ENCODE measurements around the gene TBC1D8. TPM values are rescaled to one million over a fixed set of nuclear protein-coding genes. Genes with fewer than 3 reads are reported as not detected.
A peak's percentile ranks its signal among the peaks of the same experiment; 100 is the strongest.

The TBC1D8 gene
- total and polyA plus RNA-seq, 2 of the 8 experiments (the other 6 are each of a cell fraction or from before 2014, with no cell fraction given): 20.8 to 21.8 TPM

- Histone ChIP-seq H4K91ac (replicated peaks; ENCODE audit: insufficient read length, low read length) (peak overlapping the region; percentile 52), H3K4me3 (ENCODE audit: extremely low read depth in 1 of 4, insufficient read depth in 2 of 4, low read depth in 3 of 4, low read length in 4 of 4) (no peak overlapping the region), H2AFZ (ENCODE audit: low read length) (no peak overlapping the region), H4K5ac (ENCODE audit: insufficient read length, low read depth, low read length) (no peak overlapping the region), H3K4me2 (ENCODE audit: insufficient read depth in 1 of 2, low read depth in 2 of 2, low read length in 2 of 2) (no peak overlapping the region), H3K18ac (ENCODE audit: extremely low read depth, low read length) (no peak overlapping the region), H3K9me3 (ENCODE audit: insufficient read depth in 2 of 2, low read depth in 1 of 2, low read length in 1 of 2) (no peaks in the 10 kb centered on the region), H3K27me3 (replicated peaks in 1 of 4; ENCODE audit: control insufficient read depth in 3 of 4, extremely low read depth in 1 of 4, insufficient read depth in 3 of 4, low read length in 3 of 4) (no peaks in the 10 kb centered on the region), H3K23ac (ENCODE audit: insufficient read length) (no peak overlapping the region), H3K14ac (ENCODE audit: insufficient read length) (no peak overlapping the region), H2BK20ac (ENCODE audit: low read length) (peak overlapping the region; percentile 34; the same call in 1 of the 2 replicates), H2BK5ac (ENCODE audit: low read depth, low read length) (no peak overlapping the region), H3K23me2 (ENCODE audit: low read depth, low read length) (no peaks in the 10 kb centered on the region), H3K4me1 (replicated peaks in 1 of 4; ENCODE audit: control insufficient read depth in 3 of 4, insufficient read depth in 4 of 4, low read length in 3 of 4) (peaks cover 4 to 10% (median 7%) of the 10 kb centered on the region in 4 experiments; a peak in 6 of 7 replicates), H2BK15ac (ENCODE audit: low read length) (0 out of 2 replicates have a peak overlapping the region, but pooled peaks have one; percentile 40), H4K20me1 (replicated peaks in 1 of 2; ENCODE audit: control insufficient read depth in 1 of 2, insufficient read depth in 2 of 2, low read length in 2 of 2) (peaks cover 0 to 2% of the 10 kb centered on the region in 2 experiments), H2BK12ac (ENCODE audit: low read depth, low read length) (no peak overlapping the region), H2AK5ac (ENCODE audit: low read depth, low read length) (0 out of 2 replicates have a peak overlapping the region, but pooled peaks have one; percentile 65), H3K27ac (ENCODE audit: low read depth, low read length) (no peak overlapping the region), H3K79me2 (ENCODE audit: control insufficient read depth in 1 of 2, insufficient read depth in 2 of 2, low read length in 2 of 2) (peaks cover 0 to 79% of the 10 kb centered on the region in 2 experiments; a peak in 2 of 4 replicates), H4K8ac (ENCODE audit: extremely low read depth, insufficient read depth, low read length) (no peak overlapping the region; the same call in 1 of the 2 replicates), H2BK120ac (replicated peaks; ENCODE audit: low read depth, low read length) (no peak overlapping the region), H3K4ac (replicated peaks; ENCODE audit: insufficient read length, low read depth, low read length) (no peak overlapping the region), H3K9ac (replicated peaks in 1 of 4; ENCODE audit: extremely low read depth in 1 of 4, low read depth in 3 of 4, low read length in 3 of 4) (no peak overlapping the region), H3K36me3 (ENCODE audit: control insufficient read depth in 2 of 4, insufficient read depth in 4 of 4, low read length in 3 of 4) (no peaks in the 10 kb centered on the region), H3K56ac (replicated peaks; ENCODE audit: insufficient read length, low read depth, low read length) (no peak overlapping the region), H3K79me1 (ENCODE audit: low read depth, low read length) (peaks cover 18% of the 10 kb centered on the region)
- POLR2A ChIA-PET (ENCODE audit: partially characterized antibody): interaction anchor here (1.1 to 3.1 kb wide), 3 partner anchors 10 to 137 kb away, joined by 4 to 18 read pairs (median 4); partner anchors contain the start of genes RPL31 and TBC1D8
- CTCF ChIA-PET (ENCODE audit: partially characterized antibody): interaction anchor here (1.0 to 3.5 kb wide), 5 partner anchors 10 to 101 kb away, joined by 3 to 11 read pairs (median 4); partner anchors contain the start of gene TBC1D8
- DNase-seq (ENCODE audit: low read depth in 1 of 2, low spot score in 2 of 2): no peak
- FAIRE-seq: no peak
- WGBS, 2 experiments (ENCODE audit: extremely low coverage in 1 of 2, insufficient coverage in 1 of 2, insufficient read length in 1 of 2, insufficient replicate concordance in 2 of 2, low coverage in 1 of 2, low lambda C conversion rate in 2 of 2, missing lambda C conversion rate in 1 of 2): 90% methylated on average over 4 of the region's 4 CpGs; no CpG with 5 or more reads in 1 of the 2 experiments
- TF ChIP-seq NANOG (IDR thresholded peaks at IDR 0.05; ENCODE audit: insufficient read depth, low read depth, low read length, poor library complexity, severe bottlenecking): no peak
Observed at GRCh38 chr2:101139495-101139894, 11.7 kb downstream of the TBC1D8 start.
